Bronchial epithelial cell (primary cell): ENCODE results near the gene B3GNT8. TPM values are rescaled to one million over a fixed set of nuclear protein-coding genes. Genes with fewer than 3 reads are reported as not detected.

Experiments
- DNase-seq: peaks from one replicate; pipeline ENCODE4 v3.0.0-alpha.2; 2010; ENCODE audit warnings: low read depth
- FAIRE-seq: peaks from 2 replicates; lab custom pipeline; 2011; peaks lifted over from hg19 to GRCh38; lab: Jason Lieb, UNC
- H3K27me3 ChIP-seq: 2 replicates; pipeline ENCODE4 v1.5.1; 2011; ENCODE audit warnings: low read length; ENCODE audit not compliant: control insufficient read depth, insufficient read depth
- H3K36me3 ChIP-seq: 2 replicates; pipeline ENCODE4 v1.5.1; 2011; ENCODE audit warnings: low read length; ENCODE audit not compliant: control insufficient read depth, insufficient read depth
- H3K4me3 ChIP-seq: 2 replicates; pipeline ENCODE4 v1.5.1; 2011; ENCODE audit warnings: mild to moderate bottlenecking, low read depth, low read length, control low read depth
- total RNA-seq: library from RNA; depleted of rRNA; stranded (reverse); fragments of >200 nt; gene quantifications from 2 replicates; pipeline ENCODE4 v1.2.1, GENCODE V29; 2014
- TF ChIP-seq, protein P1 (sequence below): IDR thresholded peaks from 2 replicates; pipeline ENCODE4 v1.5.1; 2011; ENCODE audit warnings: mild to moderate bottlenecking, moderate library complexity, low read length, control low read depth, inconsistent platforms; ENCODE audit not compliant: insufficient read depth, severe bottlenecking

The B3GNT8 gene
- total RNA-seq, 1 donor from 2014 or later: 3.2 TPM

DNA sequence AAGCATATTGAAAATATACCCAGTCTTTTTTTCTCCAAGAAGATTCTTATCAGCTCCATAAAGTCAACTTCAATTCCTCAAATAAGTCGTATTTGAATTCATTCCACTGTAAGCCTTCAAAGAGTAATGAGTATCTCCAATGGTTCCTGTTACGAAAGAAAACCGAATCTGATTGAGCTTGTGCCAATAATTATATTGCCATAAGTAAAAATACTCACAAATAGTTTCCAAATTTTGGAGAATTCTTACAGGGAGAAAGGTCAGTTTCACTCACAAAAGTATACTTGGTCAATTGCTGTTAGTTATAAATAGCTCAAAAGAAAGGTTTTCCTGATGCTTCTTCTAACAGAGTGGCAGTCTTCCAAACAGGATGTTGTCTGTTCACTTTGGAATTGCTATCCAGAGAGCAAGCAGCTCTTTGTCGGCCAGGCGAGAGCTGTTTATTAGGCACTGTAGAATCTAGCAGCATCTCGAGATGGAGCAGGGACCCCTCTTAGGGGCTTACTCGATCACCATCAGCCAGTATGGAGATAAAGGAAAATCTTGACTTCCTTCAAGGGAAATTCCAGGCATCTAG, 29.3 kb upstream of the B3GNT8 start:
- FAIRE-seq (no peak), DNase-seq (no peak)

GRCh38 chr19:41455936-41456335, 28.8 kb upstream of the B3GNT8 start:
- DNase-seq: no peak
- no peak for FAIRE-seq
- no peak overlapping the region for H3K4me3 ChIP-seq
- no peaks in the 10 kb centered on the region for H3K36me3 ChIP-seq
- TF ChIP-seq, protein P1, sequence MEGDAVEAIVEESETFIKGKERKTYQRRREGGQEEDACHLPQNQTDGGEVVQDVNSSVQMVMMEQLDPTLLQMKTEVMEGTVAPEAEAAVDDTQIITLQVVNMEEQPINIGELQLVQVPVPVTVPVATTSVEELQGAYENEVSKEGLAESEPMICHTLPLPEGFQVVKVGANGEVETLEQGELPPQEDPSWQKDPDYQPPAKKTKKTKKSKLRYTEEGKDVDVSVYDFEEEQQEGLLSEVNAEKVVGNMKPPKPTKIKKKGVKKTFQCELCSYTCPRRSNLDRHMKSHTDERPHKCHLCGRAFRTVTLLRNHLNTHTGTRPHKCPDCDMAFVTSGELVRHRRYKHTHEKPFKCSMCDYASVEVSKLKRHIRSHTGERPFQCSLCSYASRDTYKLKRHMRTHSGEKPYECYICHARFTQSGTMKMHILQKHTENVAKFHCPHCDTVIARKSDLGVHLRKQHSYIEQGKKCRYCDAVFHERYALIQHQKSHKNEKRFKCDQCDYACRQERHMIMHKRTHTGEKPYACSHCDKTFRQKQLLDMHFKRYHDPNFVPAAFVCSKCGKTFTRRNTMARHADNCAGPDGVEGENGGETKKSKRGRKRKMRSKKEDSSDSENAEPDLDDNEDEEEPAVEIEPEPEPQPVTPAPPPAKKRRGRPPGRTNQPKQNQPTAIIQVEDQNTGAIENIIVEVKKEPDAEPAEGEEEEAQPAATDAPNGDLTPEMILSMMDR: no peak
- no peaks in the 10 kb centered on the region for H3K27me3 ChIP-seq

More for the DNA sequence above, 29.3 kb upstream of the B3GNT8 start:
- TF ChIP-seq, protein P1: no peak
- Histone ChIP-seq H3K36me3 (no peaks in the 10 kb centered on the region), H3K27me3 (no peaks in the 10 kb centered on the region), H3K4me3 (no peak overlapping the region)

GRCh38 chr19:41452584-41453275, 25.6 kb upstream of the B3GNT8 start:
- no peak for FAIRE-seq
- no peaks in the 10 kb centered on the region for H3K36me3 ChIP-seq
- TF ChIP-seq, protein P1: no peak
- no peak for DNase-seq
- no peak overlapping the region for H3K4me3 ChIP-seq
- no peaks in the 10 kb centered on the region for H3K27me3 ChIP-seq

DNA sequence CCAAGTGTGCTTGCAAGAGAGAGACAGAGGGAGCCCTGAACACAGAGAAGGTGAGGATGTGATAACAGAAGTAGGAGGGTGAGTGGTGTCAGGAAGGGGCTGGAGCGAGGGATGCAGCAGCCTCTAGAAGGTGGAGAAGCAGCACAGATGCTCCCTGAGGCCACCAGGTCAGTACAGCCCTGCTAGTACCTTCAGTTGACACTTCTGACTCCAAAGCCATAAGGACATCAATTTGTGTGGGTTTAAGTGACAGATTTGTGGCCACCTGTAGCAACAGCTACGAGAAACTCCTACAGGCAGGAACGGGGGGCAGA, 22.6 kb upstream of the B3GNT8 start:
- FAIRE-seq: no peak
- Histone ChIP-seq H3K36me3 (no peaks in the 10 kb centered on the region), H3K4me3 (no peak overlapping the region), H3K27me3 (no peaks in the 10 kb centered on the region)
- DNase-seq: no peak
- TF ChIP-seq, protein P1: no peak

- H3K36me3 ChIP-seq: no peaks in the 10 kb centered on the region
- peak; percentile 37 for DNase-seq
- no peak overlapping the region for H3K4me3 ChIP-seq
- TF ChIP-seq, protein P1: peak; percentile 92
- FAIRE-seq: no peak
- no peaks in the 10 kb centered on the region for H3K27me3 ChIP-seq
Measured at GRCh38 chr19:41449079-41449864, 22.1 kb upstream of the B3GNT8 start.
